CD8-positive, alpha-beta memory T cell (primary cell): Measurements from ENCODE around the gene GADD45A. TPM values are rescaled to one million over a fixed set of nuclear protein-coding genes. Genes with fewer than 3 reads are reported as not detected.

Experiments used
- CTCF ChIA-PET: fragments of 350-600 bp; sonication (Branson Sonifier 250); formaldehyde crosslinking; loops from one replicate; lab custom pipeline; 2021; ENCODE audit warnings: antibody characterized with exemption; lab: Charles Lee
- POLR2A ChIA-PET: fragments of 350-600 bp; sonication (Branson Sonifier 250); formaldehyde crosslinking; loops from one replicate; lab custom pipeline; 2021; ENCODE audit warnings: antibody characterized with exemption; lab: Charles Lee
- DNase-seq, 5 donors: peaks; one replicate each; pipeline versions ENCODE4 v3.0.0 to v3.0.0-alpha.2; 2020 to 2022; ENCODE audit warnings: mixed read lengths in 1 of 5
- H3K27ac ChIP-seq: one replicate; pipeline ENCODE4 v1.7.0; 2013; ENCODE audit warnings: low read depth, mild to moderate bottlenecking, low read length, moderate library complexity
- H3K27me3 ChIP-seq: 2 replicates; pipeline ENCODE4 v1.7.0; 2013; ENCODE audit warnings: low read length, mild to moderate bottlenecking; ENCODE audit not compliant: insufficient read depth, poor library complexity, severe bottlenecking
- H3K36me3 ChIP-seq: 2 replicates; pipeline ENCODE4 v1.7.0; 2013; ENCODE audit warnings: mild to moderate bottlenecking, low read length, moderate library complexity; ENCODE audit not compliant: insufficient read depth
- H3K4me1 ChIP-seq: 2 replicates; pipeline ENCODE4 v1.7.0; 2013; ENCODE audit warnings: mild to moderate bottlenecking, low read length, moderate library complexity; ENCODE audit not compliant: insufficient read depth
- H3K4me3 ChIP-seq: 2 replicates; pipeline ENCODE4 v1.7.0; 2013; ENCODE audit warnings: mild to moderate bottlenecking, low read length
- H3K9me3 ChIP-seq: 2 replicates; pipeline ENCODE4 v1.7.0; 2013; ENCODE audit warnings: mild to moderate bottlenecking, low read length
- H3K27ac Mint-ChIP-seq, 8 donors: one replicate each; pipeline ENCODE4 v1.8.0; 2020 to 2021; ENCODE audit warnings: mixed read lengths in 8 of 8, mild to moderate bottlenecking in 6 of 8, inconsistent platforms in 3 of 8, moderate library complexity in 3 of 8
- H3K27me3 Mint-ChIP-seq, 2 donors: one replicate each; pipeline ENCODE4 v1.8.0; 2020 to 2021; ENCODE audit warnings: mixed read lengths in 2 of 2, mild to moderate bottlenecking in 1 of 2, moderate library complexity in 1 of 2
- H3K36me3 Mint-ChIP-seq, 3 donors: one replicate each; pipeline ENCODE4 v1.8.0; 2020 to 2021; ENCODE audit warnings: mixed read lengths in 3 of 3, inconsistent platforms in 1 of 3, mild to moderate bottlenecking in 1 of 3
- H3K4me1 Mint-ChIP-seq, 3 donors: one replicate each; pipeline ENCODE4 v1.8.0; 2020 to 2021; ENCODE audit warnings: mixed read lengths in 3 of 3, inconsistent platforms in 1 of 3, mild to moderate bottlenecking in 1 of 3
- H3K4me3 Mint-ChIP-seq, 7 donors: one replicate each; pipeline ENCODE4 v1.8.0; 2020 to 2021; ENCODE audit warnings: mixed read lengths in 7 of 7, mild to moderate bottlenecking in 6 of 7, moderate library complexity in 4 of 7, inconsistent platforms in 2 of 7
- H3K9me3 Mint-ChIP-seq, 5 donors: one replicate each; pipeline ENCODE4 v1.8.0; 2020 to 2022; ENCODE audit warnings: mixed read lengths in 5 of 5, mild to moderate bottlenecking in 3 of 5, moderate library complexity in 2 of 5, inconsistent platforms in 1 of 5
- polyA plus RNA-seq: library from polyadenylated mRNA; unstranded; fragments of 300-500 nt; fragmentation: Illumina TruSeq; gene quantifications from one replicate; pipeline ENCODE4 v1.2.3, GENCODE V29; 2021
- total RNA-seq, 2 experiments: library from RNA; stranded (reverse); gene quantifications; one replicate each; pipeline ENCODE4 v1.2.3, GENCODE V29; 2021

GADD45A gene
- total and polyA plus RNA-seq, 3 experiments from 2014 or later = 9.8 to 36.2 (median 35.2) TPM

- Histone ChIP-seq H3K27ac (no peak overlapping the region), H3K4me3 (no peak overlapping the region), H3K4me1 (no peaks in the 10 kb centered on the region), H3K27me3 (no peaks in the 10 kb centered on the region), H3K9me3 (no peaks in the 10 kb centered on the region), H3K36me3 (no peaks in the 10 kb centered on the region)
- ChIA-PET POLR2A (no interaction called here), CTCF (no interaction called here)
- no peak overlapping the region for H3K27ac Mint-ChIP-seq
- H3K9me3 Mint-ChIP-seq = no peaks in the 10 kb centered on the region
- no peak overlapping the region for H3K4me3 Mint-ChIP-seq
- no peak for DNase-seq
- H3K27me3 Mint-ChIP-seq = peaks cover 0 to 4% of the 10 kb centered on the region in 2 donors
- H3K36me3 Mint-ChIP-seq = no peaks in the 10 kb centered on the region
- no peaks in the 10 kb centered on the region for H3K4me1 Mint-ChIP-seq
Measured at GRCh38 chr1:67717876-67718275, 32.9 kb downstream of the GADD45A start.

GRCh38 chr1:67719329-67720196 lies 34.6 kb downstream of the GADD45A start:
- ChIA-PET CTCF (interaction anchor here (0.7 kb wide), 1 partner anchor 18 kb away, joined by 3 read pairs; no protein-coding TSS in a partner anchor), POLR2A (interaction anchor here (0.7 kb wide), 1 partner anchor 17 kb away, joined by 3 read pairs; no protein-coding TSS in a partner anchor)
- Histone ChIP-seq H3K9me3 (no peaks in the 10 kb centered on the region), H3K27ac (no peak overlapping the region), H3K4me1 (no peaks in the 10 kb centered on the region), H3K36me3 (no peaks in the 10 kb centered on the region), H3K27me3 (no peaks in the 10 kb centered on the region), H3K4me3 (no peak overlapping the region)
- DNase-seq = no peak
- Mint-ChIP-seq H3K27me3 (peaks cover 0 to 2% of the 10 kb centered on the region in 2 donors), H3K36me3 (no peaks in the 10 kb centered on the region), H3K4me3 (no peak overlapping the region), H3K27ac (no peak overlapping the region), H3K4me1 (no peaks in the 10 kb centered on the region), H3K9me3 (no peaks in the 10 kb centered on the region)

- no peak overlapping the region for H3K27ac Mint-ChIP-seq
- POLR2A ChIA-PET = no interaction called here
Measured at GRCh38 chr1:67721112-67721511, 36.1 kb downstream of the GADD45A start.

GRCh38 chr1:67721650-67722291 lies 36.8 kb downstream of the GADD45A start:
- Histone ChIP-seq H3K4me1 (no peaks in the 10 kb centered on the region), H3K36me3 (no peaks in the 10 kb centered on the region), H3K9me3 (no peaks in the 10 kb centered on the region), H3K4me3 (no peak overlapping the region), H3K27ac (no peak overlapping the region), H3K27me3 (no peaks in the 10 kb centered on the region)
- Mint-ChIP-seq H3K4me1 (no peaks in the 10 kb centered on the region), H3K27ac (no peak overlapping the region), H3K27me3 (no peaks in the 10 kb centered on the region), H3K9me3 (no peaks in the 10 kb centered on the region), H3K4me3 (no peak overlapping the region), H3K36me3 (no peaks in the 10 kb centered on the region)
- DNase-seq = no peak
- POLR2A ChIA-PET = no interaction called here
- CTCF ChIA-PET = no interaction called here

More at GRCh38 chr1:67721112-67721511, 36.1 kb downstream of the GADD45A start:
- Histone ChIP-seq H3K27me3 (no peaks in the 10 kb centered on the region), H3K27ac (no peak overlapping the region), H3K9me3 (no peaks in the 10 kb centered on the region), H3K4me3 (no peak overlapping the region), H3K4me1 (no peaks in the 10 kb centered on the region), H3K36me3 (no peaks in the 10 kb centered on the region)
- H3K9me3 Mint-ChIP-seq = no peaks in the 10 kb centered on the region
- H3K4me3 Mint-ChIP-seq = no peak overlapping the region
- H3K27me3 Mint-ChIP-seq = no peaks in the 10 kb centered on the region
- no peaks in the 10 kb centered on the region for H3K36me3 Mint-ChIP-seq
- CTCF ChIA-PET = no interaction called here
- DNase-seq = no peak
- no peaks in the 10 kb centered on the region for H3K4me1 Mint-ChIP-seq

GRCh38 chr1:67722292-67722944 lies 37.4 kb downstream of the GADD45A start:
- no peaks in the 10 kb centered on the region for H3K4me1 Mint-ChIP-seq
- Histone ChIP-seq H3K9me3 (no peaks in the 10 kb centered on the region), H3K36me3 (no peaks in the 10 kb centered on the region), H3K4me3 (no peak overlapping the region), H3K4me1 (no peaks in the 10 kb centered on the region), H3K27ac (no peak overlapping the region), H3K27me3 (no peaks in the 10 kb centered on the region)
- no peaks in the 10 kb centered on the region for H3K36me3 Mint-ChIP-seq
- no peaks in the 10 kb centered on the region for H3K27me3 Mint-ChIP-seq
- no peak overlapping the region for H3K4me3 Mint-ChIP-seq
- ChIA-PET CTCF (no interaction called here), POLR2A (no interaction called here)
- H3K27ac Mint-ChIP-seq = no peak overlapping the region
- no peak for DNase-seq
- H3K9me3 Mint-ChIP-seq = no peaks in the 10 kb centered on the region

GRCh38 chr1:67723126-67723525 lies 38.1 kb downstream of the GADD45A start:
- CTCF ChIA-PET = no interaction called here
- H3K4me1 ChIP-seq = no peaks in the 10 kb centered on the region
- Mint-ChIP-seq H3K9me3 (no peaks in the 10 kb centered on the region), H3K4me3 (no peak overlapping the region), H3K36me3 (no peaks in the 10 kb centered on the region), H3K27me3 (peaks cover 0 to under 1% of the 10 kb centered on the region in 2 donors), H3K4me1 (no peaks in the 10 kb centered on the region), H3K27ac (no peak overlapping the region)
- no peak overlapping the region for H3K27ac ChIP-seq
- DNase-seq = no peak
- H3K36me3 ChIP-seq = no peaks in the 10 kb centered on the region
- H3K27me3 ChIP-seq = no peaks in the 10 kb centered on the region
- POLR2A ChIA-PET = no interaction called here
- no peaks in the 10 kb centered on the region for H3K9me3 ChIP-seq
- H3K4me3 ChIP-seq = no peak overlapping the region

GRCh38 chr1:67723620-67724019 lies 38.6 kb downstream of the GADD45A start:
- H3K27me3 Mint-ChIP-seq = peaks cover 2 to 4% of the 10 kb centered on the region in 2 donors
- H3K9me3 Mint-ChIP-seq = no peaks in the 10 kb centered on the region
- Histone ChIP-seq H3K4me1 (no peaks in the 10 kb centered on the region), H3K27me3 (no peaks in the 10 kb centered on the region), H3K4me3 (no peak overlapping the region), H3K27ac (no peak overlapping the region), H3K9me3 (no peaks in the 10 kb centered on the region), H3K36me3 (no peaks in the 10 kb centered on the region)
- POLR2A ChIA-PET = no interaction called here
- no peak overlapping the region for H3K27ac Mint-ChIP-seq
- DNase-seq = no peak
- no peaks in the 10 kb centered on the region for H3K36me3 Mint-ChIP-seq
- no peaks in the 10 kb centered on the region for H3K4me1 Mint-ChIP-seq
- CTCF ChIA-PET = no interaction called here
- no peak overlapping the region for H3K4me3 Mint-ChIP-seq
